ENCODE measurements around the gene PLPP6.
A peak's percentile ranks its signal among the peaks of the same experiment; 100 is the strongest.

Gene PLPP6

GRCh38 chr9:4677392-4677791 is 15.3 kb downstream of the PLPP6 start:
- no peak for DNase-seq (ENCODE audit: low spot score)
- no peak overlapping the region for H4K8ac ChIP-seq (ENCODE audit: low read depth, low read length)
- no peak overlapping the region for H3K4ac ChIP-seq (ENCODE audit: low read length)
- no peaks in the 10 kb centered on the region for H3K27me3 ChIP-seq (ENCODE audit: control insufficient read depth in 3 of 3, insufficient read depth in 3 of 3, low read depth in 1 of 3, low read length in 3 of 3)
- no peak overlapping the region for H3K4me3 ChIP-seq (ENCODE audit: low read length in 2 of 2)
- no peak overlapping the region for H3K14ac ChIP-seq (ENCODE audit: low read length)
- peaks cover 0 to 9% of the 10 kb centered on the region in 2 donors for H3K4me1 ChIP-seq (ENCODE audit: control insufficient read depth in 2 of 2, insufficient read depth in 1 of 2, low read depth in 1 of 2, low read length in 2 of 2)
- no peak overlapping the region for H3K18ac ChIP-seq (ENCODE audit: low read length)
- no peak overlapping the region for H3K23ac ChIP-seq (ENCODE audit: low read depth, low read length, poor library complexity)
- H3K27ac ChIP-seq (replicated peaks; ENCODE audit: low read length): no peak overlapping the region
- H2AK5ac ChIP-seq (ENCODE audit: low read depth, low read length): no peak overlapping the region
- H2BK5ac ChIP-seq (ENCODE audit: low read length): no peak overlapping the region
- H2BK120ac ChIP-seq (ENCODE audit: low read depth, low read length): no peak overlapping the region
- no peak overlapping the region for H3K9ac ChIP-seq (ENCODE audit: low read depth, low read length, poor library complexity)
- H3K36me3 ChIP-seq (replicated peaks in 1 of 2; ENCODE audit: control insufficient read depth in 2 of 2, insufficient read depth in 2 of 2, low read length in 2 of 2): no peaks in the 10 kb centered on the region
- WGBS, 2 donors (ENCODE audit: extremely low coverage in 2 of 2, insufficient read length in 2 of 2, insufficient replicate concordance in 1 of 2): no CpG with 5 or more reads among the region's 3 CpGs
- no peaks in the 10 kb centered on the region for H3K79me1 ChIP-seq (ENCODE audit: low read depth, low read length)
- H3K9me3 ChIP-seq (replicated peaks in 1 of 2; ENCODE audit: control insufficient read depth in 2 of 2, insufficient read depth in 1 of 2, low read depth in 1 of 2, low read length in 2 of 2): no peaks in the 10 kb centered on the region
- H2BK12ac ChIP-seq (ENCODE audit: low read length): no peak overlapping the region
- H2BK15ac ChIP-seq (ENCODE audit: low read length): no peak overlapping the region
- H3K4me2 ChIP-seq (ENCODE audit: insufficient read depth, low read length, poor library complexity, severe bottlenecking): no peak overlapping the region
- peak overlapping the region; percentile 33 for H2AFZ ChIP-seq (ENCODE audit: low read length)
- no peak overlapping the region for H4K91ac ChIP-seq (ENCODE audit: low read depth, low read length, poor library complexity)

GRCh38 chr9:4678679-4679267 is 16.7 kb downstream of the PLPP6 start:
- Histone ChIP-seq H4K8ac (ENCODE audit: low read depth, low read length) (no peak overlapping the region), H3K36me3 (replicated peaks in 1 of 2; ENCODE audit: control insufficient read depth in 2 of 2, insufficient read depth in 2 of 2, low read length in 2 of 2) (peaks cover 0 to 6% of the 10 kb centered on the region in 2 donors), H3K9me3 (replicated peaks in 1 of 2; ENCODE audit: control insufficient read depth in 2 of 2, insufficient read depth in 1 of 2, low read depth in 1 of 2, low read length in 2 of 2) (no peaks in the 10 kb centered on the region), H3K4ac (ENCODE audit: low read length) (no peak overlapping the region), H3K14ac (ENCODE audit: low read length) (no peak overlapping the region), H3K27ac (replicated peaks; ENCODE audit: low read length) (peak overlapping the region; percentile 92), H3K23ac (ENCODE audit: low read depth, low read length, poor library complexity) (no peak overlapping the region), H2BK5ac (ENCODE audit: low read length) (no peak overlapping the region), H3K4me1 (ENCODE audit: control insufficient read depth in 2 of 2, insufficient read depth in 1 of 2, low read depth in 1 of 2, low read length in 2 of 2) (peaks cover 0 to 9% of the 10 kb centered on the region in 2 donors), H2BK15ac (ENCODE audit: low read length) (no peak overlapping the region), H3K4me2 (ENCODE audit: insufficient read depth, low read length, poor library complexity, severe bottlenecking) (peak overlapping the region; percentile 45), H3K4me3 (ENCODE audit: low read length in 2 of 2) (peak overlapping the region; percentile 78 to 79), H2BK12ac (ENCODE audit: low read length) (no peak overlapping the region), H4K91ac (ENCODE audit: low read depth, low read length, poor library complexity) (no peak overlapping the region), H2AFZ (ENCODE audit: low read length) (peak overlapping the region; percentile 84), H3K9ac (ENCODE audit: low read depth, low read length, poor library complexity) (no peak overlapping the region), H2AK5ac (ENCODE audit: low read depth, low read length) (no peak overlapping the region), H2BK120ac (ENCODE audit: low read depth, low read length) (no peak overlapping the region), H3K27me3 (ENCODE audit: control insufficient read depth in 3 of 3, insufficient read depth in 3 of 3, low read depth in 1 of 3, low read length in 3 of 3) (no peaks in the 10 kb centered on the region), H3K79me1 (ENCODE audit: low read depth, low read length) (no peaks in the 10 kb centered on the region), H3K18ac (ENCODE audit: low read length) (peak overlapping the region; percentile 85)
- no CpG with 5 or more reads among the region's 16 CpGs for WGBS, 2 donors (ENCODE audit: extremely low coverage in 2 of 2, insufficient read length in 2 of 2, insufficient replicate concordance in 1 of 2)
- peak; percentile 12 for DNase-seq (ENCODE audit: low spot score)

- peak within 1 kb of the TSS; percentile 78 to 92 for H3K4me3 ChIP-seq (ENCODE audit: low read length in 2 of 2)
- no peak within 1 kb of the TSS for H2BK15ac ChIP-seq (ENCODE audit: low read length)
- no peak within 1 kb of the TSS for H3K4ac ChIP-seq (ENCODE audit: low read length)
- H3K27me3 ChIP-seq (ENCODE audit: control insufficient read depth in 3 of 3, insufficient read depth in 3 of 3, low read depth in 1 of 3, low read length in 3 of 3): no peaks in the 10 kb centered on the region
- H3K18ac ChIP-seq (ENCODE audit: low read length): peak within 1 kb of the TSS; percentile 95
- no peak within 1 kb of the TSS for H4K91ac ChIP-seq (ENCODE audit: low read depth, low read length, poor library complexity)
- no peak within 1 kb of the TSS for H2BK12ac ChIP-seq (ENCODE audit: low read length)
- H3K9ac ChIP-seq (ENCODE audit: low read depth, low read length, poor library complexity): peak within 1 kb of the TSS; percentile 90
- DNase-seq (ENCODE audit: low spot score): peak; percentile 93
- H3K23ac ChIP-seq (ENCODE audit: low read depth, low read length, poor library complexity): peak within 1 kb of the TSS; percentile 52
- H3K4me2 ChIP-seq (ENCODE audit: insufficient read depth, low read length, poor library complexity, severe bottlenecking): peak within 1 kb of the TSS; percentile 84
- H4K8ac ChIP-seq (ENCODE audit: low read depth, low read length): no peak within 1 kb of the TSS
- no peaks in the 10 kb centered on the region for H3K9me3 ChIP-seq (replicated peaks in 1 of 2; ENCODE audit: control insufficient read depth in 2 of 2, insufficient read depth in 1 of 2, low read depth in 1 of 2, low read length in 2 of 2)
- peak within 1 kb of the TSS; percentile 92 for H3K27ac ChIP-seq (replicated peaks; ENCODE audit: low read length)
- no peak within 1 kb of the TSS for H2AK5ac ChIP-seq (ENCODE audit: low read depth, low read length)
- peaks cover 0 to 9% of the 10 kb centered on the region in 2 donors for H3K36me3 ChIP-seq (replicated peaks in 1 of 2; ENCODE audit: control insufficient read depth in 2 of 2, insufficient read depth in 2 of 2, low read length in 2 of 2)
- no peak within 1 kb of the TSS for H2BK120ac ChIP-seq (ENCODE audit: low read depth, low read length)
- no peak within 1 kb of the TSS for H3K14ac ChIP-seq (ENCODE audit: low read length)
- no CpG with 5 or more reads among the region's 66 CpGs for WGBS, 2 donors (ENCODE audit: extremely low coverage in 2 of 2, insufficient read length in 2 of 2, insufficient replicate concordance in 1 of 2)
- peak within 1 kb of the TSS; percentile 84 for H2AFZ ChIP-seq (ENCODE audit: low read length)
- peak within 1 kb of the TSS; percentile 21 for H2BK5ac ChIP-seq (ENCODE audit: low read length)
- no peaks in the 10 kb centered on the region for H3K79me1 ChIP-seq (ENCODE audit: low read depth, low read length)
- peaks cover 0 to 9% of the 10 kb centered on the region in 2 donors for H3K4me1 ChIP-seq (ENCODE audit: control insufficient read depth in 2 of 2, insufficient read depth in 1 of 2, low read depth in 1 of 2, low read length in 2 of 2)
Observed at GRCh38 chr9:4679268-4680172, 17.4 kb downstream of the PLPP6 start, which contains the start of gene CDC37L1. TSS of gene CDC37L1 (plus strand) at chr9:4679569. CDS start at chr9:4679768, 199 bp downstream.

GRCh38 chr9:4680173-4680525 is 18.1 kb downstream of the PLPP6 start:
- Histone ChIP-seq H3K9ac (ENCODE audit: low read depth, low read length, poor library complexity) (peak overlapping the region; percentile 90), H3K9me3 (replicated peaks in 1 of 2; ENCODE audit: control insufficient read depth in 2 of 2, insufficient read depth in 1 of 2, low read depth in 1 of 2, low read length in 2 of 2) (no peaks in the 10 kb centered on the region), H3K27ac (replicated peaks; ENCODE audit: low read length) (peak overlapping the region; percentile 86), H2BK15ac (ENCODE audit: low read length) (no peak overlapping the region), H3K4ac (ENCODE audit: low read length) (no peak overlapping the region), H2AK5ac (ENCODE audit: low read depth, low read length) (no peak overlapping the region), H3K18ac (ENCODE audit: low read length) (no peak overlapping the region), H3K27me3 (ENCODE audit: control insufficient read depth in 3 of 3, insufficient read depth in 3 of 3, low read depth in 1 of 3, low read length in 3 of 3) (no peaks in the 10 kb centered on the region), H4K91ac (ENCODE audit: low read depth, low read length, poor library complexity) (no peak overlapping the region), H3K23ac (ENCODE audit: low read depth, low read length, poor library complexity) (no peak overlapping the region), H3K79me1 (ENCODE audit: low read depth, low read length) (no peaks in the 10 kb centered on the region), H3K4me3 (ENCODE audit: low read length in 2 of 2) (peak overlapping the region; percentile 78 to 92), H3K14ac (ENCODE audit: low read length) (no peak overlapping the region), H2BK120ac (ENCODE audit: low read depth, low read length) (no peak overlapping the region), H2BK5ac (ENCODE audit: low read length) (peak overlapping the region; percentile 21), H3K4me1 (ENCODE audit: control insufficient read depth in 2 of 2, insufficient read depth in 1 of 2, low read depth in 1 of 2, low read length in 2 of 2) (peaks cover 0 to 9% of the 10 kb centered on the region in 2 donors), H3K4me2 (ENCODE audit: insufficient read depth, low read length, poor library complexity, severe bottlenecking) (peak overlapping the region; percentile 84), H3K36me3 (replicated peaks in 1 of 2; ENCODE audit: control insufficient read depth in 2 of 2, insufficient read depth in 2 of 2, low read length in 2 of 2) (peaks cover 2 to 14% of the 10 kb centered on the region in 2 donors), H2AFZ (ENCODE audit: low read length) (peak overlapping the region; percentile 84), H4K8ac (ENCODE audit: low read depth, low read length) (no peak overlapping the region), H2BK12ac (ENCODE audit: low read length) (no peak overlapping the region)
- DNase-seq (ENCODE audit: low spot score): no peak
- no CpG with 5 or more reads among the region's 10 CpGs for WGBS, 2 donors (ENCODE audit: extremely low coverage in 2 of 2, insufficient read length in 2 of 2, insufficient replicate concordance in 1 of 2)
